ENCODE data around the gene TREML2.

DNA sequence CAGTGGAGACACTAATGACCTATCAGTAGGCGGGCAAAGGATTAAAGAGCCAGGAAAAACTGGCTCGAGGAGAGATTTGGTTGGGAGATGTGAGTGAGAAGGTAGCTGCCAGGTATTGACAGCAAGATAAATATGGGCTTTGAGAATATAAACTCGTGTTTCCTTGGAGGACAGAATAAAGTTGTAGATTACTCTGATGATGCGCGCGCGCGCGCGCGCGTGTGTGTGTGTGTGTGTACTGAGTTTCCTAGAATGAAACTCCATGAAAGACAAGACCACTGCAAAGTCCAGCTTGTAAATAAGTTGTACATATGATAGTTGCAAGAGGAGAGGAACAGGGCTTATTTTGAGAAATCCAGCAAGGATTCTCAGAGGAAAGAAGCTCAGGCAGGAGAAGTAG, 24.8 kb downstream of the TREML2 start:
- TF ChIP-seq CTCF (IDR thresholded peaks at IDR 0.05) (no peak), EP300 (IDR thresholded peaks at IDR 0.05) (no peak), POLR2A (IDR thresholded peaks at IDR 0.05; ENCODE audit: low read depth) (no peak)
